Neuronal stem cell (in vitro differentiated cells): Measurements from ENCODE around the gene MOBP.

ENCODE experiments used
- DNase-seq: peaks from one replicate; pipeline ENCODE4 v3.0.0-alpha.2; 2013; ENCODE audit warnings: low spot score
- H2AFZ ChIP-seq: one replicate; pipeline ENCODE4 v1.6.1; 2013; ENCODE audit warnings: mild to moderate bottlenecking, low read length, inconsistent platforms
- H2AK5ac ChIP-seq: 2 replicates; pipeline ENCODE4 v1.6.1; 2013; ENCODE audit warnings: low read depth, mild to moderate bottlenecking, inconsistent platforms, low read length, moderate library complexity, mixed read lengths
- H2BK120ac ChIP-seq: 2 replicates; pipeline ENCODE4 v1.6.1; 2013; ENCODE audit warnings: low read depth, mild to moderate bottlenecking, inconsistent platforms, low read length, moderate library complexity, mixed read lengths
- H2BK12ac ChIP-seq: one replicate; pipeline ENCODE4 v1.6.1; 2013; ENCODE audit warnings: low read length, inconsistent platforms
- H2BK15ac ChIP-seq: 2 replicates; pipeline ENCODE4 v1.6.1; 2013; ENCODE audit warnings: mild to moderate bottlenecking, low read length, inconsistent platforms, mixed read lengths
- H2BK5ac ChIP-seq: one replicate; pipeline ENCODE4 v1.6.1; 2013; ENCODE audit warnings: inconsistent platforms, mild to moderate bottlenecking, low read length, moderate library complexity
- H3K14ac ChIP-seq: one replicate; pipeline ENCODE4 v1.6.1; 2013; ENCODE audit warnings: low read length, inconsistent platforms
- H3K18ac ChIP-seq: 2 replicates; pipeline ENCODE4 v1.6.1; 2013; ENCODE audit warnings: low read length, inconsistent platforms
- H3K23ac ChIP-seq: 2 replicates; pipeline ENCODE4 v1.6.1; 2013; ENCODE audit warnings: low read depth, mild to moderate bottlenecking, mixed read lengths, low read length, inconsistent platforms; ENCODE audit not compliant: poor library complexity
- H3K27ac ChIP-seq: replicated peaks from 3 replicates; pipeline ENCODE4 v1.5.1; 2013; ENCODE audit warnings: low read length, inconsistent platforms
- H3K27me3 ChIP-seq, 3 experiments: 2 replicates each; pipeline ENCODE4 v1.6.1; 2013; ENCODE audit warnings: low read length in 3 of 3, mild to moderate bottlenecking in 2 of 3, inconsistent platforms in 1 of 3, low read depth in 1 of 3, mixed read lengths in 1 of 3, moderate library complexity in 1 of 3; ENCODE audit not compliant: control insufficient read depth in 3 of 3, insufficient read depth in 3 of 3
- H3K36me3 ChIP-seq, 2 donors: replicated peaks in 1 of 2; 2 replicates each; pipeline ENCODE4 v1.6.1; 2013; ENCODE audit warnings: low read length in 2 of 2; ENCODE audit not compliant: control insufficient read depth in 2 of 2, insufficient read depth in 2 of 2
- H3K4ac ChIP-seq: 2 replicates; pipeline ENCODE4 v1.6.1; 2013; ENCODE audit warnings: inconsistent platforms, mild to moderate bottlenecking, low read length, moderate library complexity
- H3K4me1 ChIP-seq, 2 donors: 1 replicate in 1 of 2; 2 replicates in 1 of 2; pipeline ENCODE4 v1.6.1; 2013; ENCODE audit warnings: low read length in 2 of 2, low read depth in 1 of 2; ENCODE audit not compliant: control insufficient read depth in 2 of 2, insufficient read depth in 1 of 2
- H3K4me2 ChIP-seq: one replicate; pipeline ENCODE4 v1.6.1; 2013; ENCODE audit warnings: mild to moderate bottlenecking, low read length, inconsistent platforms; ENCODE audit not compliant: insufficient read depth, poor library complexity, severe bottlenecking
- H3K4me3 ChIP-seq, 2 donors: 2 replicates each; pipeline ENCODE4 v1.5.1; 2013; ENCODE audit warnings: low read length in 2 of 2, mild to moderate bottlenecking in 2 of 2, inconsistent platforms in 1 of 2, moderate library complexity in 1 of 2
- H3K79me1 ChIP-seq: one replicate; pipeline ENCODE4 v1.6.1; 2013; ENCODE audit warnings: low read depth, mild to moderate bottlenecking, inconsistent platforms, low read length, moderate library complexity
- H3K9ac ChIP-seq: one replicate; pipeline ENCODE4 v1.6.1; 2013; ENCODE audit warnings: mild to moderate bottlenecking, low read depth, low read length, inconsistent platforms; ENCODE audit not compliant: poor library complexity
- H3K9me3 ChIP-seq, 2 donors: replicated peaks in 1 of 2; 2 replicates each; pipeline versions ENCODE3 to v1.6.1; 2013; ENCODE audit warnings: low read length in 2 of 2, mild to moderate bottlenecking in 2 of 2, inconsistent platforms in 1 of 2, low read depth in 1 of 2, mixed read lengths in 1 of 2, moderate library complexity in 1 of 2; ENCODE audit not compliant: control insufficient read depth in 2 of 2, insufficient read depth in 1 of 2
- H4K8ac ChIP-seq: one replicate; pipeline ENCODE4 v1.6.1; 2013; ENCODE audit warnings: low read depth, mild to moderate bottlenecking, inconsistent platforms, low read length, moderate library complexity
- H4K91ac ChIP-seq: one replicate; pipeline ENCODE4 v1.6.1; 2013; ENCODE audit warnings: low read length, low read depth, mild to moderate bottlenecking, inconsistent platforms; ENCODE audit not compliant: poor library complexity
- WGBS, 2 donors: extraction: QIAGEN DNeasy Blood & Tissue Kit; methylation state at CpG; one replicate each; pipeline ENCODE4 v1.1.7; 2013; ENCODE audit warnings: missing lambda C conversion rate in 2 of 2, mixed read lengths in 1 of 2; ENCODE audit not compliant: insufficient read length in 2 of 2, insufficient replicate concordance in 1 of 2; ENCODE audit errors: extremely low coverage in 2 of 2; 5-methylcytosine and 5-hydroxymethylcytosine counted together

MOBP gene

GRCh38 chr3:39528844-39529243, 61.4 kb downstream of the MOBP start:
- no peak overlapping the region for H3K4ac ChIP-seq
- no CpG with 5 or more reads among the region's 4 CpGs for WGBS, 2 donors
- no peak overlapping the region for H4K91ac ChIP-seq

DNA sequence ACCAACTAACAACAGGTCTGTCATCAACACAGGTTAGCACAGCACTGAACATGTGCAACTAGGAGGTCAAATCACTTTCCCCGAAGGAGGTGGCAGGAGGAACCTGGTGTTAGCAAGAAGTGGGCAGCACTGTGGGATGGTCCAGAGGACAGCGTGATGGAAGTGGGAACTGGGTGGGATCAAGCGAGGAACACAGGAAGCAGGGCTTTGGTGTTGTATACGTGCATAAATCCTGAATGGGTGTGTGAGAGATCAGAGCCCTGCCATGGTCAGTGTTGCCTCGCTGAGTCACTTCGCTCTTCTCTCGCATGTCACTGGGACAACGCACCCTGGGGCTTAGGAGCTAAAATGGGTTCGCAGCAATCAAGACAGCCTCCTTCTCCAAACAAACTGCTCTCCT, 62.1 kb downstream of the MOBP start:
- Histone ChIP-seq H2BK120ac (no peak overlapping the region), H2BK12ac (no peak overlapping the region), H3K14ac (no peak overlapping the region), H3K9me3 (no peaks in the 10 kb centered on the region), H3K27me3 (no peaks in the 10 kb centered on the region), H2AFZ (no peak overlapping the region), H3K27ac (no peak overlapping the region), H4K8ac (no peak overlapping the region), H3K23ac (no peak overlapping the region), H2BK5ac (no peak overlapping the region), H3K4me1 (no peaks in the 10 kb centered on the region), H3K9ac (no peak overlapping the region), H3K18ac (no peak overlapping the region), H3K4me2 (no peak overlapping the region), H4K91ac (no peak overlapping the region), H3K4me3 (no peak overlapping the region), H2BK15ac (no peak overlapping the region), H2AK5ac (no peak overlapping the region), H3K79me1 (no peaks in the 10 kb centered on the region), H3K4ac (no peak overlapping the region), H3K36me3 (no peaks in the 10 kb centered on the region)
- WGBS, 2 donors: no CpG with 5 or more reads among the region's 9 CpGs
- no peak for DNase-seq

More at GRCh38 chr3:39528844-39529243, 61.4 kb downstream of the MOBP start:
- Histone ChIP-seq H3K9me3 (no peaks in the 10 kb centered on the region), H3K79me1 (no peaks in the 10 kb centered on the region), H3K36me3 (no peaks in the 10 kb centered on the region), H3K9ac (no peak overlapping the region), H2BK12ac (no peak overlapping the region), H3K14ac (no peak overlapping the region), H3K4me2 (no peak overlapping the region), H3K4me1 (no peaks in the 10 kb centered on the region), H2AFZ (no peak overlapping the region), H3K27ac (no peak overlapping the region), H4K8ac (no peak overlapping the region), H2AK5ac (no peak overlapping the region), H3K23ac (no peak overlapping the region), H2BK5ac (no peak overlapping the region), H3K27me3 (no peaks in the 10 kb centered on the region), H3K18ac (no peak overlapping the region), H2BK15ac (no peak overlapping the region), H2BK120ac (no peak overlapping the region), H3K4me3 (no peak overlapping the region)
- no peak for DNase-seq

GRCh38 chr3:39531066-39531465, 63.6 kb downstream of the MOBP start:
- Histone ChIP-seq H3K4me2 (no peak overlapping the region), H3K9ac (no peak overlapping the region), H3K79me1 (no peaks in the 10 kb centered on the region), H2BK12ac (no peak overlapping the region), H2AFZ (no peak overlapping the region), H2BK15ac (no peak overlapping the region), H3K4me3 (no peak overlapping the region), H2BK5ac (no peak overlapping the region), H3K23ac (no peak overlapping the region), H3K18ac (no peak overlapping the region), H4K91ac (no peak overlapping the region), H3K36me3 (no peaks in the 10 kb centered on the region), H4K8ac (no peak overlapping the region), H3K14ac (no peak overlapping the region), H3K9me3 (no peaks in the 10 kb centered on the region), H2BK120ac (no peak overlapping the region), H2AK5ac (no peak overlapping the region), H3K4ac (no peak overlapping the region), H3K27ac (no peak overlapping the region), H3K27me3 (no peaks in the 10 kb centered on the region), H3K4me1 (no peaks in the 10 kb centered on the region)
- no peak for DNase-seq
- no CpG with 5 or more reads among the region's 6 CpGs for WGBS, 2 donors

DNA sequence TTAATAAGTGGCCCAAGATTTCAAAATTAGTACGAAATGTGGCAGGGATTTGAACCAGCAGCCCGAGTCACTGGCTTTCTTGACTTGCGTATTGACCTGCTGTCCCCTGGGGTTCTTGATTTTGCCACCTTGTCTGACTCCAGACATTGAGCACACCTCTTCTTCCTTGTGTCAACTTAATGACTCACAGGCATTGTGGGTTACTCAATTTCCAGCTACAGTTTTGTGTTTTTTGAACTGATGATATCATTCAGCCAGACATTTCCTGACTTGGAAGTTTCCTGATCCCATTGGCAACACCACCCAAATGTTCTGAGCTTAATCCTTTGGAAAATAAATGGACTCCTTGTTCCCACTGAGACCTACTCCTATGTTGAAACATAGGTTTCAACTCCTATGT, 64.2 kb downstream of the MOBP start:
- H3K4me2 ChIP-seq: no peak overlapping the region
- no peak overlapping the region for H2AFZ ChIP-seq
- no peaks in the 10 kb centered on the region for H3K36me3 ChIP-seq
- H3K18ac ChIP-seq: no peak overlapping the region
- no peak overlapping the region for H2BK5ac ChIP-seq
- no peak overlapping the region for H3K9ac ChIP-seq
- H3K79me1 ChIP-seq: no peaks in the 10 kb centered on the region
- H3K9me3 ChIP-seq: no peaks in the 10 kb centered on the region
- no peak overlapping the region for H4K91ac ChIP-seq
- H3K23ac ChIP-seq: no peak overlapping the region
- no peaks in the 10 kb centered on the region for H3K4me1 ChIP-seq
- H3K4ac ChIP-seq: no peak overlapping the region
- no peak overlapping the region for H3K27ac ChIP-seq
- no peak overlapping the region for H3K14ac ChIP-seq
- DNase-seq: no peak
- no peak overlapping the region for H2BK12ac ChIP-seq
- no CpG with 5 or more reads among the region's 3 CpGs for WGBS, 2 donors
- H3K27me3 ChIP-seq: no peaks in the 10 kb centered on the region
- no peak overlapping the region for H4K8ac ChIP-seq
- H2BK15ac ChIP-seq: no peak overlapping the region
- H2AK5ac ChIP-seq: no peak overlapping the region
- no peak overlapping the region for H2BK120ac ChIP-seq
- no peak overlapping the region for H3K4me3 ChIP-seq
